Glutamatergic neuron (in vitro differentiated cells): ENCODE measurements around the gene CCR2. TPM values are rescaled to one million over a fixed set of nuclear protein-coding genes. Genes with fewer than 3 reads are reported as not detected.

Experiments
- DNase-seq: peaks from one replicate; pipeline ENCODE4 v3.0.0; 2022
- H3K27ac Mint-ChIP-seq: one replicate; pipeline ENCODE4 v1.8.0; 2020; ENCODE audit warnings: mild to moderate bottlenecking, mixed read lengths, inconsistent platforms; ENCODE audit not compliant: unreplicated experiment
- H3K27me3 Mint-ChIP-seq: one replicate; pipeline ENCODE4 v1.8.0; 2020; ENCODE audit warnings: mild to moderate bottlenecking, moderate library complexity, mixed read lengths, inconsistent platforms; ENCODE audit not compliant: unreplicated experiment
- H3K36me3 Mint-ChIP-seq: one replicate; pipeline ENCODE4 v1.8.0; 2020; ENCODE audit warnings: mild to moderate bottlenecking, mixed read lengths, inconsistent platforms; ENCODE audit not compliant: unreplicated experiment
- H3K4me1 Mint-ChIP-seq: one replicate; pipeline ENCODE4 v1.8.0; 2020; ENCODE audit warnings: mild to moderate bottlenecking, low read depth, mixed read lengths, inconsistent platforms; ENCODE audit not compliant: unreplicated experiment
- H3K4me3 Mint-ChIP-seq: one replicate; pipeline ENCODE4 v1.8.0; 2020; ENCODE audit warnings: mild to moderate bottlenecking, mixed read lengths, inconsistent platforms; ENCODE audit not compliant: unreplicated experiment
- H3K9me3 Mint-ChIP-seq: one replicate; pipeline ENCODE4 v1.8.0; 2020; ENCODE audit warnings: mild to moderate bottlenecking, moderate library complexity, mixed read lengths, inconsistent platforms; ENCODE audit not compliant: unreplicated experiment
- CTCF ChIP-seq: fragments of 200-600 bp; sonication (generic); IDR thresholded peaks from one replicate; pipeline ENCODE4 v1.5.0; 2021; ENCODE audit not compliant: partially characterized antibody, unreplicated experiment
- total RNA-seq: library from RNA; stranded (reverse); fragmentation: NEBNext Ultra II Directional; extraction: Animal tissue kit (Norgen Biotek cat#: 25700); gene quantifications from one replicate; pipeline ENCODE4 v1.2.1, GENCODE V29; 2021; ENCODE audit not compliant: unreplicated experiment

The CCR2 gene
- total RNA-seq, 1 donor from 2014 or later, result not detected

GRCh38 chr3:46406788-46407611 lies 53.1 kb downstream of the CCR2 start, which contains the start of the genes CCR5AS and CCRL2:
CCR5AS (minus strand) TSS chr3:46407066.
CCRL2 (plus strand) TSS chr3:46407259; CDS start chr3:46408080, 821 bp downstream.
- no peak within 1 kb of the TSS for H3K4me3 Mint-ChIP-seq
- no peaks in the 10 kb centered on the region for H3K36me3 Mint-ChIP-seq
- H3K4me1 Mint-ChIP-seq, result peaks cover 3% of the 10 kb centered on the region
- H3K27me3 Mint-ChIP-seq, result no peaks in the 10 kb centered on the region
- no peak for TF ChIP-seq CTCF
- no peak for DNase-seq
- no peak within 1 kb of the TSS for H3K27ac Mint-ChIP-seq
- H3K9me3 Mint-ChIP-seq, result no peaks in the 10 kb centered on the region

GRCh38 chr3:46407970-46408369 lies 54.1 kb downstream of the CCR2 start:
- Mint-ChIP-seq H3K36me3 (no peaks in the 10 kb centered on the region), H3K27ac (no peak overlapping the region), H3K4me1 (peaks cover 3% of the 10 kb centered on the region), H3K9me3 (no peaks in the 10 kb centered on the region), H3K27me3 (no peaks in the 10 kb centered on the region), H3K4me3 (no peak overlapping the region)
- no peak for TF ChIP-seq CTCF
- DNase-seq, result no peak

- Mint-ChIP-seq H3K27me3 (no peaks in the 10 kb centered on the region), H3K4me3 (no peak overlapping the region), H3K9me3 (no peaks in the 10 kb centered on the region), H3K27ac (no peak overlapping the region), H3K36me3 (no peaks in the 10 kb centered on the region), H3K4me1 (peaks cover 3% of the 10 kb centered on the region)
- TF ChIP-seq CTCF, result no peak
- DNase-seq, result no peak
Measured at GRCh38 chr3:46408853-46409252, 54.9 kb downstream of the CCR2 start.

GRCh38 chr3:46409739-46410489 lies 56.0 kb downstream of the CCR2 start:
- Mint-ChIP-seq H3K4me1 (peaks cover 3% of the 10 kb centered on the region), H3K4me3 (no peak overlapping the region), H3K27me3 (no peaks in the 10 kb centered on the region), H3K27ac (no peak overlapping the region), H3K36me3 (no peaks in the 10 kb centered on the region), H3K9me3 (no peaks in the 10 kb centered on the region)
- DNase-seq, result no peak
- no peak for TF ChIP-seq CTCF

Other genes with a start within 250 kb of the CCR2 start
- gene CCR1, start 145.8 kb upstream of the CCR2 start, total RNA-seq, result not detected
- gene CCR3, start 111.7 kb upstream of the CCR2 start, total RNA-seq, result not detected
- not detected for gene CCR5, start 16.8 kb downstream of the CCR2 start, total RNA-seq
- gene CCRL2, start 53.1 kb downstream of the CCR2 start, total RNA-seq, result not detected
- not detected for gene LTF, start 110.8 kb downstream of the CCR2 start, total RNA-seq
- not detected for gene RTP3, start 143.9 kb downstream of the CCR2 start, total RNA-seq
- not detected for gene LRRC2, start 212.2 kb downstream of the CCR2 start, total RNA-seq